Endothelial cell of umbilical vein (primary cell): ENCODE results near the gene ABTB1. TPM values are rescaled to one million over a fixed set of nuclear protein-coding genes. Genes with fewer than 3 reads are reported as not detected.

Experiments
- BruUV-seq: library from RNA; stranded (reverse); fragments of 400-500 nt; replicated peaks from 2 replicates; lab custom pipeline; 2021; lab: Mats Ljungman, UMichigan
- CTCF ChIA-PET: fragments of 300-600, 350-600 bp; sonication (Branson Sonifier 250); formaldehyde crosslinking; loops from one replicate; lab custom pipeline; 2021; ENCODE audit warnings: antibody characterized with exemption, inconsistent platforms; lab: Charles Lee
- POLR2A ChIA-PET: fragments of 300-600, 350-600 bp; sonication (Branson Sonifier 250); formaldehyde crosslinking; loops from one replicate; lab custom pipeline; 2021; ENCODE audit warnings: antibody characterized with exemption, inconsistent platforms; lab: Charles Lee
- DNase-seq: peaks from one replicate; pipeline ENCODE4 v3.0.0-alpha.2; 2011; ENCODE audit warnings: low read depth, low spot score
- FAIRE-seq: peaks from 2 replicates; lab custom pipeline; 2011; peaks lifted over from hg19 to GRCh38; lab: Jason Lieb, UNC
- H2AFZ ChIP-seq: 2 replicates; pipeline ENCODE4 v1.6.0; 2012; ENCODE audit warnings: low read depth, low read length, control low read depth, inconsistent platforms
- H3K27ac ChIP-seq: 2 replicates; pipeline ENCODE4 v1.5.1; 2011; ENCODE audit warnings: low read depth, mild to moderate bottlenecking, control low read depth, low read length, moderate library complexity; ENCODE audit not compliant: insufficient read depth
- H3K27me3 ChIP-seq, 2 experiments: 2 replicates each; pipeline versions ENCODE4 v1.6.0 to v1.6.1; 2011; ENCODE audit warnings: low read length in 2 of 2, mixed read lengths in 1 of 2; ENCODE audit not compliant: control insufficient read depth in 2 of 2, insufficient read depth in 2 of 2
- H3K36me3 ChIP-seq, 2 experiments: 2 replicates in 1 of 2; 3 replicates in 1 of 2; pipeline ENCODE4 v1.5.1; 2011; ENCODE audit warnings: low read length in 2 of 2, mild to moderate bottlenecking in 1 of 2, moderate library complexity in 1 of 2; ENCODE audit not compliant: control insufficient read depth in 2 of 2, insufficient read depth in 2 of 2; ENCODE audit errors: extremely low read depth in 1 of 2
- H3K4me1 ChIP-seq: 3 replicates; pipeline ENCODE4 v1.5.1; 2011; ENCODE audit warnings: mild to moderate bottlenecking, low read length; ENCODE audit not compliant: control insufficient read depth, insufficient read depth; ENCODE audit errors: extremely low read depth
- H3K4me2 ChIP-seq: 2 replicates; pipeline ENCODE4 v1.6.1; 2011; ENCODE audit warnings: low read length, control low read depth, mixed read lengths; ENCODE audit not compliant: insufficient read depth
- H3K4me3 ChIP-seq, 3 experiments: fragments of 200-600 bp in 1 of 3; sonication (generic), shearing (Covaris generic) in 1 of 3; replicated peaks in 1 of 3; 2 replicates each; pipeline ENCODE4 v1.5.1; 2011 to 2016; ENCODE audit warnings: control low read depth in 3 of 3, low read length in 3 of 3, mild to moderate bottlenecking in 2 of 3, inconsistent platforms in 1 of 3, low read depth in 1 of 3, moderate library complexity in 1 of 3; ENCODE audit not compliant: insufficient read depth in 1 of 3
- H3K79me2 ChIP-seq: 2 replicates; pipeline ENCODE4 v1.6.0; 2012; ENCODE audit warnings: low read length, inconsistent platforms; ENCODE audit not compliant: control insufficient read depth, insufficient read depth
- H3K9ac ChIP-seq: replicated peaks from 2 replicates; pipeline ENCODE3; 2011; ENCODE audit warnings: low read length, control low read depth; ENCODE audit not compliant: insufficient read depth; ENCODE audit errors: extremely low read depth
- H3K9me1 ChIP-seq: replicated peaks from 3 replicates; pipeline ENCODE4 v1.6.0; 2011; ENCODE audit warnings: mild to moderate bottlenecking, low read length; ENCODE audit not compliant: control insufficient read depth, insufficient read depth; ENCODE audit errors: extremely low read depth
- H3K9me3 ChIP-seq: replicated peaks from 2 replicates; pipeline ENCODE4 v1.5.1; 2012; ENCODE audit warnings: low read length, inconsistent platforms; ENCODE audit not compliant: control insufficient read depth, insufficient read depth
- H4K20me1 ChIP-seq: replicated peaks from 2 replicates; pipeline ENCODE3; 2011; ENCODE audit warnings: mild to moderate bottlenecking, low read length; ENCODE audit not compliant: control insufficient read depth, insufficient read depth; ENCODE audit errors: extremely low read depth
- EZH2 ChIP-seq: IDR thresholded peaks from 2 replicates; pipeline ENCODE4 v1.6.1; 2012; ENCODE audit warnings: borderline replicate concordance, low read depth, mild to moderate bottlenecking, moderate library complexity, low read length, inconsistent platforms; ENCODE audit not compliant: severe bottlenecking
- FOS ChIP-seq: IDR thresholded peaks from 2 replicates; pipeline ENCODE4 v1.6.1; 2011; ENCODE audit warnings: mild to moderate bottlenecking, low read length, moderate library complexity, borderline replicate concordance; ENCODE audit not compliant: insufficient read depth
- GATA2 ChIP-seq: IDR thresholded peaks from 2 replicates; pipeline ENCODE4 v1.7.0; 2011; ENCODE audit warnings: low read depth, mild to moderate bottlenecking, moderate library complexity, mixed read lengths, low read length; ENCODE audit not compliant: insufficient read length, insufficient read depth
- JUN ChIP-seq: IDR thresholded peaks from 2 replicates; pipeline ENCODE4 v1.6.1; 2011; ENCODE audit warnings: borderline replicate concordance, low read depth; ENCODE audit not compliant: insufficient read length, insufficient read depth
- MYC ChIP-seq: IDR thresholded peaks from one replicate; pipeline ENCODE4 v1.6.1; 2011; ENCODE audit warnings: mild to moderate bottlenecking, low read depth, low read length
- POLR2A ChIP-seq: IDR thresholded peaks from 2 replicates; pipeline ENCODE4 v1.6.1; 2012; ENCODE audit warnings: low read depth, mild to moderate bottlenecking, control low read depth, low read length
- POLR2AphosphoS5 ChIP-seq: IDR thresholded peaks from 2 replicates; pipeline ENCODE4 v1.6.1; 2012; ENCODE audit warnings: low read depth, mild to moderate bottlenecking, control low read depth, low read length, moderate library complexity; ENCODE audit not compliant: insufficient read depth
- dilution Hi-C: fragments of 300-500 bp; cut with MboI; formaldehyde crosslinking; loops from one replicate; pipeline ENCODE4 v1.15.0; 2019; ENCODE audit warnings: low sequenced_read_pairs; ENCODE audit not compliant: extremely low pct_ligation_motif_present
- intact Hi-C: fragments of 100-400 bp; cut with micrococcal nuclease; formaldehyde crosslinking; loops from one replicate; pipeline ENCODE4 v1.10.0; 2022
- polyA plus RNA-seq, 4 experiments: library from polyadenylated mRNA; depleted of rRNA in 3 of 4; stranded (reverse) in 3 of 4; unstranded in 1 of 4; fragments of >200 nt; gene quantifications; 2 replicates each; pipeline versions ENCODE4 v1.2.1 to v1.2.3, GENCODE V29; 2011 to 2012; ENCODE audit warnings: missing spikeins in 1 of 4
- total RNA-seq: library from RNA; stranded (reverse); gene quantifications from 2 replicates; pipeline ENCODE4 v1.2.3, GENCODE V29; 2021
- TF ChIP-seq, protein P1 (sequence below): IDR thresholded peaks from 2 replicates; pipeline ENCODE4 v1.6.1; 2011; ENCODE audit not compliant: insufficient read depth, insufficient read length
- TF ChIP-seq, protein P2 (sequence below), 2 donors: IDR thresholded peaks; 1 replicate in 1 of 2; 2 replicates in 1 of 2; pipeline ENCODE4 v1.5.1; 2011; ENCODE audit warnings: low read length in 2 of 2, mild to moderate bottlenecking in 2 of 2, moderate library complexity in 2 of 2, control low read depth in 1 of 2, inconsistent platforms in 1 of 2, low read depth in 1 of 2; ENCODE audit not compliant: insufficient read depth in 1 of 2; ENCODE audit errors: extremely low read depth in 1 of 2

ABTB1 gene
- total and polyA plus RNA-seq, 2 donors (not counting 3 experiments of a cell fraction or from before 2014, with no cell fraction given) = 15.2 to 25.1 TPM

DNA sequence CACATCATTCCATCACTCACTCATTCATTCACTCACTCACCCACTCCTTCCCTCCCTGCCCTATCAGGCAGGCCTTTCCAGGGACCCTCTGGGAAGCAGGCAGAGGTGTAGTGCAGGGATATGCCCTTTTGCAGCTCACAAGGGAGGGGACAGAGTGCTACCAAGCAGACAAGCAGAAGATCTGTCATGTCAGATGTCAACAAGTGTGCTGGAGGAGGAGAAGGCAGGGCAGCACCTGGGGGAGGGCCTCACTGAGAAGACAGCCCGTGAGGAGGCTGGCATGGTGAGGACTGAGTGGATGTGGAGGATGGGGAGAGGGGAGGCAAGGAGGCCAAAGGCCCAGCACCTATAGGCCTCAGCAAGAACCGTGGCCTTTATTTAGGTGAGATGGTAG lies 15.3 kb downstream of the ABTB1 start:
- Histone ChIP-seq H3K4me1 (no peaks in the 10 kb centered on the region), H3K9me1 (no peaks in the 10 kb centered on the region), H3K4me2 (no peak overlapping the region), H3K27ac (no peak overlapping the region), H3K36me3 (no peaks in the 10 kb centered on the region), H3K27me3 (no peaks in the 10 kb centered on the region), H3K79me2 (no peaks in the 10 kb centered on the region), H3K4me3 (no peak overlapping the region), H3K9ac (no peak overlapping the region), H3K9me3 (no peaks in the 10 kb centered on the region), H2AFZ (no peak overlapping the region), H4K20me1 (no peaks in the 10 kb centered on the region)
- ChIA-PET CTCF (interaction anchor here (1.5 kb wide), 1 partner anchor 9 kb away, joined by 4 read pairs; no protein-coding TSS in a partner anchor), POLR2A (no interaction called here)
- dilution Hi-C loops = no loop called here
- no peak for DNase-seq
- FAIRE-seq = no peak
- TF ChIP-seq JUN = no peak
- TF ChIP-seq EZH2 = no peak
- no peak for TF ChIP-seq GATA2
- TF ChIP-seq FOS = no peak
- TF ChIP-seq POLR2A = no peak
- no peak for TF ChIP-seq MYC
- TF ChIP-seq POLR2AphosphoS5 = no peak
- TF ChIP-seq, protein P1, sequence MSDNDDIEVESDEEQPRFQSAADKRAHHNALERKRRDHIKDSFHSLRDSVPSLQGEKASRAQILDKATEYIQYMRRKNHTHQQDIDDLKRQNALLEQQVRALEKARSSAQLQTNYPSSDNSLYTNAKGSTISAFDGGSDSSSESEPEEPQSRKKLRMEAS = no peak
- TF ChIP-seq, protein P2, sequence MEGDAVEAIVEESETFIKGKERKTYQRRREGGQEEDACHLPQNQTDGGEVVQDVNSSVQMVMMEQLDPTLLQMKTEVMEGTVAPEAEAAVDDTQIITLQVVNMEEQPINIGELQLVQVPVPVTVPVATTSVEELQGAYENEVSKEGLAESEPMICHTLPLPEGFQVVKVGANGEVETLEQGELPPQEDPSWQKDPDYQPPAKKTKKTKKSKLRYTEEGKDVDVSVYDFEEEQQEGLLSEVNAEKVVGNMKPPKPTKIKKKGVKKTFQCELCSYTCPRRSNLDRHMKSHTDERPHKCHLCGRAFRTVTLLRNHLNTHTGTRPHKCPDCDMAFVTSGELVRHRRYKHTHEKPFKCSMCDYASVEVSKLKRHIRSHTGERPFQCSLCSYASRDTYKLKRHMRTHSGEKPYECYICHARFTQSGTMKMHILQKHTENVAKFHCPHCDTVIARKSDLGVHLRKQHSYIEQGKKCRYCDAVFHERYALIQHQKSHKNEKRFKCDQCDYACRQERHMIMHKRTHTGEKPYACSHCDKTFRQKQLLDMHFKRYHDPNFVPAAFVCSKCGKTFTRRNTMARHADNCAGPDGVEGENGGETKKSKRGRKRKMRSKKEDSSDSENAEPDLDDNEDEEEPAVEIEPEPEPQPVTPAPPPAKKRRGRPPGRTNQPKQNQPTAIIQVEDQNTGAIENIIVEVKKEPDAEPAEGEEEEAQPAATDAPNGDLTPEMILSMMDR (IDR thresholded peaks at IDR 0.05; ENCODE audit: extremely low read depth in 1 of 2, insufficient read depth in 1 of 2, low read depth in 1 of 2, low read length in 2 of 2) = no peak
- intact Hi-C loops = no loop called here
- no TSS peak for BruUV-seq
